ENCODE data around the gene G6PC1.

Gene G6PC1

DNA sequence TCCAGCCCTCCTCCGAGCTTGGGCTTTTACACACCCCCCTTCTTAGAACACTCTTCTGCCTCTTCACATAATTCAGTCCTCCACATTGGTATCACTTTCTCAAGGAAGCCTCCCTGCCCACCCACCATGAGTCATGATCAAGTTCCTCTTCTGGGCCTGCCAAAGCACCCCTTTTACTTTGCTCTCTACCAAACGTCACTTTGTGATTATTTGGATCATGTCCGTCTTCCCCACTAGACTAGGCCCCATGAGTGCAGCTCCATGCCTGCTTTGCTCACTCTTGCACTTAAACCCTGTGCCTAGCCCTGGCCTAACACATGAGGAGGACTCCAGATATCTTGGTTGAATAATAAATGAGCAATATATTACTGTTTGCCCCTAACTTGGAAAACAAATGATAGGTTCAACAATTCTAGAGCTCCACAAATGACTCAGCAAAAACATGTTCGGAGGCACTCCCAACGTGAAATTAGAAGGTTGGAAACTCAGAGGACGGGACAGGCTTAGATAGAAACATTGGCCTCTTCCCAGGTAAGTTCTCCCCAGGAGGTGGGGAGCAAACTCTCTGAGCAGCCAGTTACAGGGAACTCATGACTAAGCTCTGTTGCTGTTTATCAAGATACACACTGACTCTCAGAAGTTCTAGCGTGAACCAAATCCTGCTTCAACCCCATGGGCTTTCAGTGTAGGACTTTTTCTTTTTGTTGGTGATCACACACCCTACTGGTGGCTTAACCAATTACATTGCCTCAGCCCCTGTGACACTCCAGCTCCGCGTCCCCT, 28.3 kb downstream of the G6PC1 start:
- Mint-ChIP-seq H3K27me3 (peaks cover 2% of the 10 kb centered on the region), H3K4me1 (ENCODE audit: low read depth) (peaks cover 13% of the 10 kb centered on the region), H3K36me3 (no peaks in the 10 kb centered on the region), H3K4me3 (peak overlapping the region; percentile 11), H3K27ac (peak overlapping the region; percentile 24), H3K9me3 (ENCODE audit: low read depth) (no peaks in the 10 kb centered on the region)

DNA sequence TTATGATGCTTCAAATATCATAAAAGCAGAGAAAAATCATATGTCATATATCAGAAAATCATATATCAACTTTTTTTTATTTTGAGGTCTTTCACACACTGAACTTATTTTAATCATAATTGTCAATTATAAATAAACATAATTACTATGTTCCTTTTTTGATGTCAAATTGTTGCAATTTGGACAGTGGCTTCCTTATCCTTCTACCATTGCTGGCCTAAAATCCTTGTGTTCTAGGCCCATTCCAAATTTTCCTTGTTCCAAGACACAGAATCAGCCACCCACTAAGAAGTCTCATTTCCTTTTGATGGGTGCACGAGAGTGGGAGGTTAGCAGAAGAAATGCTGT, 28.9 kb downstream of the G6PC1 start:
- peaks cover 13% of the 10 kb centered on the region for H3K4me1 Mint-ChIP-seq (ENCODE audit: low read depth)
- no peak overlapping the region for H3K27ac Mint-ChIP-seq
- H3K36me3 Mint-ChIP-seq: no peaks in the 10 kb centered on the region
- H3K4me3 Mint-ChIP-seq: no peak overlapping the region
- peaks cover 2% of the 10 kb centered on the region for H3K27me3 Mint-ChIP-seq
- no peaks in the 10 kb centered on the region for H3K9me3 Mint-ChIP-seq (ENCODE audit: low read depth)

DNA sequence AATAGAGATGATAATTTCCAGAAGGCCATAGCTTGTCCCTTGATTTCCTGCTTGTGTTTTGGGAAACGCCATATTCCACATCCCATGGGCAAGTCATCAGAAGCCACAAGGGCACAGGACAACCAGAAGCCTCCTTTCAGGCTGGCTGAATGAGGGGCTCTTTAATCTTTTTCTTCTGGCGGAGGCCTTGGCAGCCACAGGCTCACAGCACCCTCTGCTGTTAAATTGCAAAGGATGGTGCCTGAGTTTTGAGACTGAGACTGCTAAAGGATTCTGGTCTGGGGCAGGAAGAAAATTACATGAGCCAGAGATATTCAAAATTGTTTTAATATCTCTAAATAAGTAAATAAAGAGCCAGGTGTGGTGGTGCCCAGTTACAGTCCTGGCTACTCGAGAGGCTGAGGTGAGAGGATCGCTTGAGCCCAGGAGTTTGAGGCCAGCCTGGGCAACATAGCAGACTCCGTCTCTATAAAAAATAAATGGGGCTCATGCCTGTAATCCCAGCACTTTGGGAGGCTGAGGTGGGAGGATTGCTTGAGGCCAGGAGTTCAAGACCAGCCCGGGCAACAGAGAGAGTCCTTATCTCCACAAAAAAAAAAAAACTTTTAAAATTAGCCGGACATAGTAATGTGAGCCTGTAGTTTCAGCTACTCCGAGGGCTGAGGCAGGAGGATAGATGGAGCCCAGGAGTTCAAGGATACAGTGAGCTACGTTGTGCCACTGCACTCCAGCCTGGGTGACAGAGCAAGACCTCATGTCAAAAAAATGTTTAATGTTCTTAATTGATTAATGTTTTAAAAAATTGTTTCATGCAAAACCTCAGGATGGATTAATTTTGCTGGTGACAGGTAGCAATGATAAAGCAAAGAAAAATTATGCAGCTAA, 37.4 kb downstream of the G6PC1 start:
- H3K4me3 Mint-ChIP-seq: no peak overlapping the region
- no peaks in the 10 kb centered on the region for H3K4me1 Mint-ChIP-seq (ENCODE audit: low read depth)

DNA sequence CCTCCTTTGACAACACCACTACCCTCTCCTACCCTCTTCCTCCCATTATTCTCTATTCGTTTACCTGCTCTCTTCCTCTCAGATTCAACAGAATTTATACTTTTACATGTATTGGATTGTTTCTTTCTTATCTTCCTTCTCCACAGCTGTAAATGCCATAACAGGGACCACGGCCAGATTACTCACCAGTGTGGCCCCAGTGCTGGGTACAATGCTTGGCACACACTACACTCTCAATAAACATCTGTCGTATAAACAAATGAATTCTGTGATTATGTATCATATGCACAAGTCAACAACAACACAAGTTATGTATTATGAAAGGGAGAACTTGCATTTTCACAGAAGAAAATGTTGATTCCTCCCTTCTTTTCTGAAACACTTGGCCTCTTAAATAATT, 43.6 kb downstream of the G6PC1 start:
- Mint-ChIP-seq H3K9me3 (ENCODE audit: low read depth) (no peaks in the 10 kb centered on the region), H3K4me3 (no peak overlapping the region), H3K27ac (no peak overlapping the region), H3K36me3 (peaks cover 4% of the 10 kb centered on the region), H3K4me1 (ENCODE audit: low read depth) (no peaks in the 10 kb centered on the region), H3K27me3 (peaks cover 2% of the 10 kb centered on the region)

More for the DNA sequence above, 37.4 kb downstream of the G6PC1 start:
- no peaks in the 10 kb centered on the region for H3K9me3 Mint-ChIP-seq (ENCODE audit: low read depth)
- no peaks in the 10 kb centered on the region for H3K36me3 Mint-ChIP-seq
- no peak overlapping the region for H3K27ac Mint-ChIP-seq
- H3K27me3 Mint-ChIP-seq: peaks cover 2% of the 10 kb centered on the region

DNA sequence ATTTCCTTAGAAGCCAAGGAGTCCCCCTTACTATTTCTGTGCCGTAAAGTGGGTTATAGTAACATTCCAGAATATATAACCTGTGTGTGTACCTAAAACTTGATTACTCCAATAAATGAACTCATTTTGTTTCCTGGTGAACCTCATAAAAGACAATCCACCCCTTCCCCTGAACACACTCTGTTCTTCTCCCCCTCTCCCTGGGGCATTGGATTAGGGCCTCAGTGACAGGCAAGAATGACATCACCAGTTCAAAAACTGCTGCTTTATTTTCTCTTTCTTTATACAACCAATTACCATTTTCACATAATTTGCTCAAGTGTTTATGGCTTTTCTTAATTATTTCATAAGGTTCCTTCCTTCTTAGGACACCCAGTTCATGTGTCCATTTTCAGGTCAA, 46.2 kb downstream of the G6PC1 start:
- no peaks in the 10 kb centered on the region for H3K27me3 Mint-ChIP-seq
- H3K27ac Mint-ChIP-seq: no peak overlapping the region
- peaks cover 6% of the 10 kb centered on the region for H3K36me3 Mint-ChIP-seq
- no peaks in the 10 kb centered on the region for H3K9me3 Mint-ChIP-seq (ENCODE audit: low read depth)
- no peaks in the 10 kb centered on the region for H3K4me1 Mint-ChIP-seq (ENCODE audit: low read depth)
- no peak overlapping the region for H3K4me3 Mint-ChIP-seq

DNA sequence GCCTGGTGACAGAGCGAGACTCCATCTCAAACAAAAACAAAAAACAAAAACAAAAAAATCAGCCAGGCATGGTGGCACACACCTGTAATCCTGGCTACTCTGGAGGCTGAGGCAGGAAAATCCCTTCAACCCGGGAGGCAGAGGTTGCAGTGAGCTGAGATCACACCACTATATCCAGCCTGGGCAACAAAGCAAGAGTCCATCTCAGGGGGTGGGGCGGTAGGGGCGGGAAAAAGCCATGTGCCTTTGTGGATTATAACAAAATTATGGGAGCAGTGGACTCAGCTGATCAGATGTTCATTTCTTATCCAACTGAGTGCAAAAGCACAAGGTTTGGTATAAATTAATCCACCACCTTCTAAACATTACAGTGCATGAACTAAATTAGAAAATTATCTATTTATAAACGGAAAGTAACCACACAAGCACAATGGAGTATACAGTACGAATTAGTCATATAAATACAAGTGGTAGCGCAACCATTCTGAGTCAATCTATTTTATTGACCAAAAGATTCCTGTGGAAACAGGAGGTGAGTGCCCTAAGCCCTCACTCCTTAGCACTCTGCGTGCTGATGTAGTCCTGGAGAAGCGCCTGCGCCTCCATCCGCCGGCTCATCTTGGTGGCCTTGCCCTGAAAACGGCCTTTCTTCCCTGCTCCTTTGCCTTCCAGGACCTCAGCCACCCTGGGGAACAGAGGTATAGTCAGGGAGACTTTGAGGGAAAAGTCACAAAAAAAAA, 49.6 kb downstream of the G6PC1 start:
- H3K4me1 Mint-ChIP-seq (ENCODE audit: low read depth): no peaks in the 10 kb centered on the region
- no peak overlapping the region for H3K27ac Mint-ChIP-seq
- H3K9me3 Mint-ChIP-seq (ENCODE audit: low read depth): no peaks in the 10 kb centered on the region
- no peaks in the 10 kb centered on the region for H3K27me3 Mint-ChIP-seq
- no peak overlapping the region for H3K4me3 Mint-ChIP-seq
- peaks cover 9% of the 10 kb centered on the region for H3K36me3 Mint-ChIP-seq

Data from activated naive CD8-positive, alpha-beta T cell (primary cell).